GM21515 (cell line): ENCODE measurements around the gene SMIM30.
A peak's percentile ranks its signal among the peaks of the same experiment; 100 is the strongest.

Experiments used
- ATAC-seq: cut with Tn5 transposase; IDR thresholded peaks from one replicate; pipeline ENCODE4 v1.9.1; 2021; ENCODE audit not compliant: unreplicated experiment

SMIM30 gene

GRCh38 chr7:113109718-113110117 is 8.6 kb downstream of the SMIM30 start:
- no peak for ATAC-seq

- ATAC-seq, result no peak
These were observed 18.2 kb downstream of the SMIM30 start for GRCh38 chr7:113100121-113100603.

DNA sequence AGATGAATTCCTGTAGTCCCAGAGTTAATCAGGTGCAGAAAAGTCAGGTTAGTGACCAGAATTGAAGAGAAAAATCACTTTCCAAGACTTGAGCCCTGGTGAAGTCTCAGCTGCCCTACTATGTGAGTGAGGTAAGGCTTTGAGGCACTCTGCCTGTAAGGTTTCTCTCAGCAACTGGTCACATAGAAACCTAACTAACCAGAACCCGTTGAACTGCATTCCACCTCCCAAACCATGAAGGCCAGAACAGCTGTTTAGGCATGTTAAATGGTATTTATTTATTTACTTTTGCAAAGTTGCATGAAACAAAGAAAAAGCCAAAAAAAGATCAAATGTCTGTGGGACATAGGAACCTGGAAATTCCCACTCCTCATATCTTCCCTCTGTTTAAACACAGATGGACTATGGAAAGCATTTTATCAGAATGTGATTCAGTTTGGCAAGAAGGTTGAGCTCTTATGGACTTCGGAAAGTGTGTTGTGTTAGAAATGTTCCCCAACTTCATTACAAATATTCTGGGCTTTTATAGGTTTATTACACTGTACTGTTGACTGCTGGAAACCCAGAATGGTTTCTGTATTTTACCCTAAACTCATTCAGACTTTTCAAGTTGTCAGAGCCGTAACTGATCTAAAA is 19.0 kb downstream of the SMIM30 start:
- ATAC-seq, result no peak

GRCh38 chr7:113094517-113095249 is 23.7 kb downstream of the SMIM30 start:
- ATAC-seq, result no peak

GRCh38 chr7:113093561-113093960 is 24.8 kb downstream of the SMIM30 start:
- no peak for ATAC-seq

DNA sequence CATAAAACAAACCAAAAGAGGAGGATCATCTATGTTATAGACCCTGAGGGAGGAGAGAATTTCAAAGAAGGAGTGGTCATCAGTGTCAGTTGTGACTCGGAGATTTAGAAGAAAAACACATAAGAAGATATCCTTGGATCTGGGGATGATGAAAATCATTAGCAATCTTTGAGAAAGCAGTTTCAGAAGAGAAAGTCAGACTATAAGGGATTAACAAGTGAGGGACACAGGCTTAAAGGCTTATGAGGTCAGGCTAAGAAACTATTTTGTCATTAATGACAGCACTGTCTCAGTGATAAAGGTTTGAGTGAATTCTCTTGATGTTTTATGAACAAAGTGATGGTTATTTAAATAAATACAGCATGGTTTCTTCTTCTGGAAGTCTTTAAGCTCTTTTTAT is 25.6 kb downstream of the SMIM30 start:
- ATAC-seq, result no peak

- ATAC-seq, result no peak
These were observed 31.0 kb downstream of the SMIM30 start for GRCh38 chr7:113087071-113087998.

DNA sequence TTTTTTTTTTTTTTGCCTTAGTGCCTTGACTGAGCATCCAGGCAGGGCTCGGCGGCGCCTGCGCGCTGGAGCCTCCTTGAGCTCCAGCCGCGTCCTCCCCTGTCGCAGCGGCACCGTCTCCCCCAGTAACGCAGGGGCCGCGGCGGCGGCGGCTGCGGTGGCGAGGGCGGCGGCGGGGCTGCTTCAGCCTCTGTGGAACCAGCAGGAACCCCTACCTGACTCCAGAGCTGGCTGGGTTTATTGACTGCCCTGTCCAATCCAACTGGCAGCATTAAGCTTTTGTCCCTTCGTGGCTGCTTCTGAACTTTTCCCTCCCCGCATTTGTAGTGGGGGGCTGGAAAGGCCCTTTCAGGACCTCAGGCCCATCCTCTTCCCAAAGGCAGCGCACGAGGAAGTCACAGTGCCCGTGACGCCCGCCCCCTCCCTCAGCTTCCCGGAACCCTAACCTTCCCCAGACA is 31.9 kb downstream of the SMIM30 start, which contains the start of gene GPR85:
TSS of gene GPR85 (minus strand) at position 397 of the 458 bp plus-strand sequence. CDS start 2,106 bp downstream, outside the sequence.
- no peak for ATAC-seq

DNA sequence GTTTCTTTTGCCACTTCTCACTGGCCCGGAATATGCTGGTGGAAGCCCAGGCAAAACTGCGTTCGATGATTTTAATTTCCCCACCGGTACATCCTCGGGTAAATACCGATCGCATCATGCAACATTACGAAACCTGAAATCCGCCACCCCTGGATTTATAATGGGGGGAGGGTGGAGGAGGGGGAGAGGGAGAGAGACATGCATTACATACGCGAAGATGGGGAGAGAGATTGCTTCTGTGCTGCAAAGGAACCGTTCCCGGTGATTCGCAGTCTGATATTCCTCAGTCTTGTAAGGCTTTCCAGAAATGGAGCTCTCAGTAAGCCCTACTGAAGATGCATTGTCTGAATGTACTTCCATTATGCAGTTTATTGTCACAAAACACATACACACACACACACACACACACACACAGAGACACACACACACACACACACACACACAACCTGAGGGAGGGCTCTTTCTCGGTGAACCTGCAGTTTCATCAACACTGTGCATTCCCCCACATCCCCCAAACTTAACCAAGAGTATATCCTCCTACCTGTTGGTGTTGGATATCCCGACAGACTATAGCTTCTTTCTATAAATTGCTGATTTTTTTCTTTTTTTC is 32.5 kb downstream of the SMIM30 start:
- no peak for ATAC-seq

DNA sequence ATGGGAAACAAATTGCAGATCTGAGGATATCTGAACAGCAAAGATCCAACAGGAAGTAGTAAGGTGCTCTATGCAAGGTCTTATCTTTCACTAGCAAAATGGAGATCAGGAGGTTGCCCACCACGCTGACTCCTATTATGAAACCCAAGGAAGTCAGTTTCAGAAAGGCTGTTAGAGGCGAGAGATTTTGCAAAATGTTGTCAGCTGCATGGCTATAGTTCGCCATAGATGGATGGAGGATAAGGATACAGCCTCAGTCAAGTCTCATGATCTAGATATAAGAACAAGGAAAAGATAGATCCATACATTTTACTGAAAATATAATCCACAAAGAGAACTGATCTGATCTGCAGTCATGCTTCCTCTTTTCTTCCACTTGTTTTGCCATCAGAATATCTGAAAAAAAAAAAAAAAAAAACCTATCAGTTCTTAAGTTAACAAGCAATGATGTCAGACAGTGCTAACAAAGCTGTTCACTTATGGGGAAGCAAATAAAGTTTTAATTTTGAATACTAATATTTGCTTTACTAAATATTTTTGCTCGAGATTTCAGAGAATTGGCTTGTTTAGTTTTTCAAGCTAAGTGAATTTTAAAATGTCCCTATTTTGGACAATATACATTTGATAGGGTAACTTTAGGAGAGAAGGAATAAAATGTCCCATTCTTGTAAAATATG is 33.7 kb downstream of the SMIM30 start:
- no peak for ATAC-seq

GRCh38 chr7:113083816-113084495 is 34.4 kb downstream of the SMIM30 start:
- no peak for ATAC-seq

GRCh38 chr7:113083132-113083815 is 35.1 kb downstream of the SMIM30 start:
- no peak for ATAC-seq

- no peak for ATAC-seq
These were observed 40.0 kb downstream of the SMIM30 start for GRCh38 chr7:113078331-113078730.

- no peak for ATAC-seq
These were observed 41.7 kb downstream of the SMIM30 start for GRCh38 chr7:113076703-113077102.

DNA sequence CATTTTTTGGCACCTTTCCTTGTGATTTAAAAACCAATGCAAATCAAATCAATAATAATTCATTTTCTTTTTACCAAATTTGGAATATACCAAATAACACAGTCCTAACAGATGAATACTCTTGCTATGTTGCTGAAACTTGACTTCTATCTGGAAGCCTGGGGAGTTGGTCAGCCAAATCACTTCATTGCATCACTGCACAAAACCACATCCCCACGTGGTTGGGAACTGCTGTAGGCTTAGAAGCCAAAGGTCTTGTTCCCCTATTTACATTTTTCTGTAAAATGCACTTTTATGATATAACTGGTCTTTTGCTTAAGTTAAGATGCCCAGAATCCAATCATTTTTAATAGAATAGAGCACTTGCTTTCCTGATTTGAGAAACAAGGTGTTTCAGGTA is 46.9 kb downstream of the SMIM30 start:
- ATAC-seq, result peak; percentile 57
